Astrocyte (in vitro differentiated cells and primary cell): Measurements from ENCODE around the gene METTL25B. TPM values are rescaled to one million over a fixed set of nuclear protein-coding genes. Genes with fewer than 3 reads are reported as not detected.
A peak's percentile ranks its signal among the peaks of the same experiment; 100 is the strongest.

Experiments used
- DNase-seq: peaks from one replicate; pipeline ENCODE4 v3.0.0-alpha.2; 2010; ENCODE audit warnings: low read depth
- FAIRE-seq: peaks from 2 replicates; lab custom pipeline; 2011; peaks lifted over from hg19 to GRCh38; lab: Jason Lieb, UNC
- H2AFZ ChIP-seq: 2 replicates; pipeline ENCODE4 v1.6.0; 2012; ENCODE audit warnings: low read depth, low read length, inconsistent platforms
- H3K27ac ChIP-seq: 2 replicates; pipeline ENCODE4 v1.5.1; 2011; ENCODE audit warnings: low read depth, low read length, inconsistent platforms
- H3K27me3 ChIP-seq: 2 replicates; pipeline ENCODE4 v1.6.0; 2011; ENCODE audit warnings: low read length, inconsistent platforms; ENCODE audit not compliant: insufficient read depth
- H3K36me3 ChIP-seq: 2 replicates; pipeline ENCODE4 v1.5.1; 2011; ENCODE audit warnings: low read length, inconsistent platforms; ENCODE audit not compliant: insufficient read depth
- H3K4me1 ChIP-seq: 2 replicates; pipeline ENCODE4 v1.5.1; 2011; ENCODE audit warnings: low read length, inconsistent platforms; ENCODE audit not compliant: insufficient read depth
- H3K4me2 ChIP-seq: 2 replicates; pipeline ENCODE4 v1.6.0; 2012; ENCODE audit warnings: low read length, inconsistent platforms
- H3K4me3 ChIP-seq: 2 replicates; pipeline ENCODE4 v1.5.1; 2011; ENCODE audit warnings: low read depth, mild to moderate bottlenecking, low read length, inconsistent platforms; ENCODE audit not compliant: insufficient read depth
- H3K79me2 ChIP-seq: 2 replicates; pipeline ENCODE4 v1.6.0; 2012; ENCODE audit warnings: mild to moderate bottlenecking, low read length, inconsistent platforms; ENCODE audit not compliant: insufficient read depth
- H3K9ac ChIP-seq: 2 replicates; pipeline ENCODE4 v1.6.0; 2012; ENCODE audit warnings: mild to moderate bottlenecking, low read length, inconsistent platforms
- H3K9me3 ChIP-seq: 2 replicates; pipeline ENCODE4 v1.5.1; 2012; ENCODE audit warnings: low read depth, mild to moderate bottlenecking, low read length, inconsistent platforms; ENCODE audit not compliant: insufficient read depth
- H4K20me1 ChIP-seq: 2 replicates; pipeline ENCODE4 v1.6.0; 2012; ENCODE audit warnings: low read length, inconsistent platforms; ENCODE audit not compliant: insufficient read depth
- H3K27ac Mint-ChIP-seq: one replicate; pipeline ENCODE4 v1.8.0; 2021; ENCODE audit warnings: mild to moderate bottlenecking, mixed read lengths; ENCODE audit not compliant: unreplicated experiment
- H3K27me3 Mint-ChIP-seq: one replicate; pipeline ENCODE4 v1.8.0; 2021; ENCODE audit warnings: low read depth, mixed read lengths; ENCODE audit not compliant: unreplicated experiment
- H3K36me3 Mint-ChIP-seq: one replicate; pipeline ENCODE4 v1.8.0; 2021; ENCODE audit warnings: low read depth, mixed read lengths; ENCODE audit not compliant: unreplicated experiment
- H3K4me1 Mint-ChIP-seq: one replicate; pipeline ENCODE4 v1.8.0; 2021; ENCODE audit warnings: low read depth, mixed read lengths; ENCODE audit not compliant: unreplicated experiment
- H3K4me3 Mint-ChIP-seq: one replicate; pipeline ENCODE4 v1.8.0; 2021; ENCODE audit warnings: mild to moderate bottlenecking, moderate library complexity, mixed read lengths; ENCODE audit not compliant: unreplicated experiment
- H3K9me3 Mint-ChIP-seq: one replicate; pipeline ENCODE4 v1.8.0; 2021; ENCODE audit warnings: mild to moderate bottlenecking, mixed read lengths; ENCODE audit not compliant: unreplicated experiment
- EZH2 ChIP-seq: IDR thresholded peaks from 2 replicates; pipeline ENCODE4 v1.6.1; 2012; ENCODE audit warnings: mild to moderate bottlenecking, low read length, inconsistent platforms; ENCODE audit not compliant: insufficient read depth
- total RNA-seq: library from RNA; stranded (reverse); gene quantifications from 2 replicates; pipeline ENCODE4 v1.2.1, GENCODE V29; 2021
- TF ChIP-seq, protein P1 (sequence below): IDR thresholded peaks from 2 replicates; pipeline ENCODE4 v1.5.1; 2011; ENCODE audit warnings: low read depth, mild to moderate bottlenecking, inconsistent platforms, low read length, moderate library complexity; ENCODE audit not compliant: insufficient read depth

Gene METTL25B
- total RNA-seq, 1 donor from 2014 or later: 9.9 TPM

DNA sequence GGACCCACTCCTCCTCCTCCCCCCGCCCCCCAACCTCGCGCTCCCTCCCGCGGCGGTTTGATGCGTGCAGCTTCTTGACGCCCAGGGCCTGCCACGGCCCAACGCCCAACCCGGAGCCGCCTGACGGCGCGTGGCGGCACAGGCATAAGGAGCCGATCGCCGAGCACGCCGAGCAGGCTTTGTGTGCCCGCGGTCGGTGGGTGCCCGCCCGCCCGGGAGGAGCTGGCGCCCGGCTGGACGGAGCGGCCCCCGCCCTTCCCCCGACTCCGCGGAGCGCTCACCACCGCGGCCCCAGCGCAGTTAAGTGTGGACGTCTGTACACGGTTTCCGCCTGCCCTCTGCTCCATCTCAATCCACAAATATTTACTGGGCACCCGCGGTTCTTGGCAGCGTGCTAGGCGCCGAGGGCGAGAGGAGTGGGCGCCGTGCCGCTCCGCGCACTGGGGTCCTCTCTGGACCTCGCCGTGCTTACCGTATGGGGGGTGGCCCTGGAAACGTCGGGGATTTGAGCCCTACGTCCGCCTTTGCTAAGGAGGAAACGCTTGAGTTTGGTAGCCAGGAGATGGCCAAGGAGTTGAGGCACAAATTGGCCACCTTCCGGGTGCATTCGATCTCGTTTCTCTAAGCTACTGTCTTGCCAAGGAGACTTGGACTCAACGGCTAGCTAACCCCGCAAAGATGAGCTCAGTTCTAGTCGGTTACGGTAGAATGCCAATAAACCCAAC, 23.6 kb downstream of the METTL25B start:
- Histone ChIP-seq H3K79me2 (peaks cover 54% of the 10 kb centered on the region), H3K27ac (peak overlapping the region; percentile 88), H3K9me3 (no peaks in the 10 kb centered on the region), H3K36me3 (no peaks in the 10 kb centered on the region), H3K9ac (peak overlapping the region; percentile 91), H3K4me3 (peak overlapping the region; percentile 86), H4K20me1 (no peaks in the 10 kb centered on the region), H3K4me1 (peaks cover 42% of the 10 kb centered on the region), H3K27me3 (no peaks in the 10 kb centered on the region), H2AFZ (peak overlapping the region; percentile 70), H3K4me2 (peak overlapping the region; percentile 99)
- Mint-ChIP-seq H3K4me3 (peak overlapping the region; percentile 90), H3K36me3 (peaks cover 2% of the 10 kb centered on the region), H3K27ac (peak overlapping the region; percentile 96), H3K4me1 (peaks cover 29% of the 10 kb centered on the region), H3K9me3 (no peaks in the 10 kb centered on the region), H3K27me3 (no peaks in the 10 kb centered on the region)
- DNase-seq (peak; percentile 94), FAIRE-seq (no peak)
- no peak for TF ChIP-seq EZH2
- TF ChIP-seq, protein P1, sequence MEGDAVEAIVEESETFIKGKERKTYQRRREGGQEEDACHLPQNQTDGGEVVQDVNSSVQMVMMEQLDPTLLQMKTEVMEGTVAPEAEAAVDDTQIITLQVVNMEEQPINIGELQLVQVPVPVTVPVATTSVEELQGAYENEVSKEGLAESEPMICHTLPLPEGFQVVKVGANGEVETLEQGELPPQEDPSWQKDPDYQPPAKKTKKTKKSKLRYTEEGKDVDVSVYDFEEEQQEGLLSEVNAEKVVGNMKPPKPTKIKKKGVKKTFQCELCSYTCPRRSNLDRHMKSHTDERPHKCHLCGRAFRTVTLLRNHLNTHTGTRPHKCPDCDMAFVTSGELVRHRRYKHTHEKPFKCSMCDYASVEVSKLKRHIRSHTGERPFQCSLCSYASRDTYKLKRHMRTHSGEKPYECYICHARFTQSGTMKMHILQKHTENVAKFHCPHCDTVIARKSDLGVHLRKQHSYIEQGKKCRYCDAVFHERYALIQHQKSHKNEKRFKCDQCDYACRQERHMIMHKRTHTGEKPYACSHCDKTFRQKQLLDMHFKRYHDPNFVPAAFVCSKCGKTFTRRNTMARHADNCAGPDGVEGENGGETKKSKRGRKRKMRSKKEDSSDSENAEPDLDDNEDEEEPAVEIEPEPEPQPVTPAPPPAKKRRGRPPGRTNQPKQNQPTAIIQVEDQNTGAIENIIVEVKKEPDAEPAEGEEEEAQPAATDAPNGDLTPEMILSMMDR: no peak

DNA sequence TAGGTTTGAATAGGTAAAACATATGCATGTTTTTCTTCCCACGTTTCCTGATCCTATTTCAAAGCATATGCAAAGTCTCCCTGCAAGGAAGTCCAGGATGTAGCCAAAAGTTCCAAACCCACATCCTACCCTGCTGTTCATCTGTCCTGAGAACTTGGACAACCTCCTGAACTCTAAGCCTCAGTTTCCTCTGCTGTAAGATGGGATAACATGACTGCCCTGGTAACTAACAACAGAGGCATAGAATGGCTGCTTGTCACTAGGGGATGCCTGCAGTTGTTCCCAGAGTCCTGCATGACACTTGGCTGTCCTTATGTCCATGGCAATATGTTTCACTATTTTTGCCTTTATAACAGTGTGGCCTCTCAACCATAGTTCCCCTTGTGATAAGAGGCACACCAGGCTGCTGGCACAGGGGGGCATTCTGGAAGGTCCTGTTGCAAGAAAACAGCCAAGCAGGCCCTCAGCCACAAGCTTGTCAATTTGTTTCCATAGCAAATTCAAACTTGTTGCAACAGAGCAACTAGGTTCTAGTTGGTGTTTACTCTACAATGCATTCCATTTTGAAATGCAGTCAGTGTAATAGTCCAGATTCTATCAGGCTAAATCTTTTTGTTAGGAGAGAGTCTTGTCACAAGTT, 24.7 kb downstream of the METTL25B start:
- Histone ChIP-seq H3K4me1 (peaks cover 33% of the 10 kb centered on the region), H3K4me2 (peak overlapping the region; percentile 99), H2AFZ (no peak overlapping the region), H3K79me2 (peaks cover 45% of the 10 kb centered on the region), H4K20me1 (no peaks in the 10 kb centered on the region), H3K9ac (peak overlapping the region; percentile 91), H3K36me3 (no peaks in the 10 kb centered on the region), H3K27ac (no peak overlapping the region), H3K4me3 (peak overlapping the region; percentile 86), H3K27me3 (no peaks in the 10 kb centered on the region), H3K9me3 (no peaks in the 10 kb centered on the region)
- peaks cover 22% of the 10 kb centered on the region for H3K4me1 Mint-ChIP-seq
- no peak for FAIRE-seq
- peaks cover 2% of the 10 kb centered on the region for H3K36me3 Mint-ChIP-seq
- TF ChIP-seq, protein P1: no peak
- no peak for TF ChIP-seq EZH2
- no peak for DNase-seq
- peak overlapping the region; percentile 90 for H3K4me3 Mint-ChIP-seq
- no peaks in the 10 kb centered on the region for H3K27me3 Mint-ChIP-seq
- H3K27ac Mint-ChIP-seq: no peak overlapping the region
- H3K9me3 Mint-ChIP-seq: no peaks in the 10 kb centered on the region

DNA sequence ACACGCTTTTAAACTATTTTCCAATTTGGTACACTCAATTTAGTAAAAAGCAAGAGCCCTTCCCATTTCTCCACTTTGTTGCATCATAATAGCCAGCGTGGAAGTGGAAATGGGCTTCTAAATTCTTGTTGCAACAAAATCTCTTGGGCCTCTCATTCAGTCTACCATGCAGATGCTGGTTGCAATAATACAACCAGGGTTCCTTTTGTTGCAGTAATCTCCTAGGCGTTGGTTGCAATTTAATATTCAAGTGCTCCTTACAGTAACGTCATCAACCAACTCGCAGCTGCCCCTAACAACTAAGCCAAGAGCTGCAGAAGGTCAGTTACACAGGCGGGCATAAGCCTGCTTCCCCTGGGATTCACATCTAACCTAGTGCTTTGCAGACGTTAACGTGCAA, 25.9 kb downstream of the METTL25B start:
- H3K36me3 Mint-ChIP-seq: peaks cover 2% of the 10 kb centered on the region
- H3K27me3 Mint-ChIP-seq: no peaks in the 10 kb centered on the region
- H3K4me3 Mint-ChIP-seq: no peak overlapping the region
- H3K9me3 Mint-ChIP-seq: no peaks in the 10 kb centered on the region
- Histone ChIP-seq H3K4me2 (no peak overlapping the region), H3K79me2 (peaks cover 32% of the 10 kb centered on the region), H4K20me1 (no peaks in the 10 kb centered on the region), H3K27me3 (no peaks in the 10 kb centered on the region), H3K27ac (no peak overlapping the region), H3K4me1 (peaks cover 24% of the 10 kb centered on the region), H3K4me3 (no peak overlapping the region), H3K9me3 (no peaks in the 10 kb centered on the region), H3K36me3 (no peaks in the 10 kb centered on the region), H3K9ac (no peak overlapping the region), H2AFZ (no peak overlapping the region)
- TF ChIP-seq, protein P1: no peak
- no peak for TF ChIP-seq EZH2
- H3K27ac Mint-ChIP-seq: no peak overlapping the region
- DNase-seq (no peak), FAIRE-seq (no peak)
- peaks cover 11% of the 10 kb centered on the region for H3K4me1 Mint-ChIP-seq
